Measurements from ENCODE around the gene TBX15.

- TF ChIP-seq EZH2 (IDR thresholded peaks at IDR 0.05) (no peak), POLR2AphosphoS5 (IDR thresholded peaks at IDR 0.05; ENCODE audit: borderline replicate concordance, low read depth, low read length) (no peak), FOXP2 (optimal IDR thresholded peaks at IDR 0.05; ENCODE audit: control extremely low read depth, extremely low read length, insufficient read depth) (no peak)
Measured at GRCh38 chr1:118925651-118926050, 62.5 kb downstream of the TBX15 start.
